Measurements from ENCODE around the gene PLSCR3. TPM values are rescaled to one million over a fixed set of nuclear protein-coding genes. Genes with fewer than 3 reads are reported as not detected.

PLSCR3 gene
- total RNA-seq, 1 experiment from 2014 or later: 43.8 TPM

DNA sequence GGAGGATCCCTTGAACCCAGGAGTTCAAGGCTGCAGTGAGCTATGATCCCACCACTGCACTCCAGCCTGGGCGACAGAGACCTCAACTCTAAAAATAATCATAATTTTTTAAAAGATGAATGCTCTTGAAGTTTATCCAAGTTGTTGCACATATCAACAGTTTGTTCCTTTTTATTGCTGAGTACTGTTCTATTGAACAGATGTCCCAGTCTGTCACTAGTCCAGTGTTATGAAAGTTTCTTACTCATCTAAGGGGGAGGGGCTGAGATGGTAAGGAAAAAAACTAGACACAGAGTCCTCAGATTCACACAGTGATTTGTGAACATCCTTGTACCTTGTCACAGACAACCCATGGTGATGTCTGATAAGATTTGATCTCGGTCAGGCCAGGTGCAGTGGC lies 54.1 kb downstream of the PLSCR3 start (continued):
- no peak for TF ChIP-seq ZBTB33 (IDR thresholded peaks at IDR 0.05; ENCODE audit: extremely low read depth, insufficient replicate concordance, low read length)
- no peak for TF ChIP-seq POLR2A (IDR thresholded peaks at IDR 0.05; ENCODE audit: borderline replicate concordance, extremely low read depth, insufficient read depth, insufficient read length)
- no peak for TF ChIP-seq EZH2 (IDR thresholded peaks at IDR 0.05)
- no peak for TF ChIP-seq FOSL1 (IDR thresholded peaks at IDR 0.05; ENCODE audit: low read depth)
- TF ChIP-seq SP1 (IDR thresholded peaks at IDR 0.05; ENCODE audit: low read depth): no peak

Other genes with a start within 250 kb of the PLSCR3 start
- 1.2 TPM for gene ASGR1, start 215.2 kb downstream of the PLSCR3 start, total RNA-seq (2021; ENCODE audit: unreplicated experiment)
- gene DLG4, start 174.7 kb downstream of the PLSCR3 start, total RNA-seq (2021; ENCODE audit: unreplicated experiment): 15.0 TPM
- gene ACADVL, start 174.6 kb downstream of the PLSCR3 start, total RNA-seq (2021; ENCODE audit: unreplicated experiment): 554 TPM
- gene DVL2, start 160.0 kb downstream of the PLSCR3 start, total RNA-seq (2021; ENCODE audit: unreplicated experiment): 69.7 TPM
- 48.5 TPM for gene PHF23, start 155.1 kb downstream of the PLSCR3 start, total RNA-seq (2021; ENCODE audit: unreplicated experiment)
- gene GABARAP, start 152.1 kb downstream of the PLSCR3 start, total RNA-seq (2021; ENCODE audit: unreplicated experiment): 287 TPM
- gene CTDNEP1, start 142.8 kb downstream of the PLSCR3 start, total RNA-seq (2021; ENCODE audit: unreplicated experiment): 143 TPM
- gene ELP5, start 142.3 kb downstream of the PLSCR3 start, total RNA-seq (2021; ENCODE audit: unreplicated experiment): 81.7 TPM
- gene CLDN7, start 132.0 kb downstream of the PLSCR3 start, total RNA-seq (2021; ENCODE audit: unreplicated experiment): 286 TPM
- gene SLC2A4, start 112.8 kb downstream of the PLSCR3 start, total RNA-seq (2021; ENCODE audit: unreplicated experiment): 2.5 TPM
- gene YBX2, start 99.9 kb downstream of the PLSCR3 start, total RNA-seq (2021; ENCODE audit: unreplicated experiment): 2.3 TPM
- gene EIF5A, start 86.9 kb downstream of the PLSCR3 start, total RNA-seq (2021; ENCODE audit: unreplicated experiment): 1,139 TPM
- gene GPS2, start 79.2 kb downstream of the PLSCR3 start, total RNA-seq (2021; ENCODE audit: unreplicated experiment): 61.3 TPM
- 56.9 TPM for gene NEURL4, start 65.2 kb downstream of the PLSCR3 start, total RNA-seq (2021; ENCODE audit: unreplicated experiment)
- 8.8 TPM for gene ACAP1, start 58.0 kb downstream of the PLSCR3 start, total RNA-seq (2021; ENCODE audit: unreplicated experiment)
- 5.4 TPM for gene KCTD11, start 42.4 kb downstream of the PLSCR3 start, total RNA-seq (2021; ENCODE audit: unreplicated experiment)
- not detected for gene TMEM95, start 39.4 kb downstream of the PLSCR3 start, total RNA-seq (2021; ENCODE audit: unreplicated experiment)
- gene TNK1, start 13.4 kb downstream of the PLSCR3 start, total RNA-seq (2021; ENCODE audit: unreplicated experiment): 16.8 TPM
- 110 TPM for gene TMEM256, start 9.6 kb upstream of the PLSCR3 start, total RNA-seq (2021; ENCODE audit: unreplicated experiment)
- gene NLGN2, start 13.3 kb upstream of the PLSCR3 start, total RNA-seq (2021; ENCODE audit: unreplicated experiment): 60.5 TPM
- gene SPEM1, start 25.8 kb upstream of the PLSCR3 start, total RNA-seq (2021; ENCODE audit: unreplicated experiment): 0.32 TPM
- gene SPEM2, start 31.1 kb upstream of the PLSCR3 start, total RNA-seq (2021; ENCODE audit: unreplicated experiment): not detected
- gene SPEM3, start 34.3 kb upstream of the PLSCR3 start, total RNA-seq (2021; ENCODE audit: unreplicated experiment): not detected
- gene TMEM102, start 40.9 kb upstream of the PLSCR3 start, total RNA-seq (2021; ENCODE audit: unreplicated experiment): 16.4 TPM
- gene FGF11, start 45.0 kb upstream of the PLSCR3 start, total RNA-seq (2021; ENCODE audit: unreplicated experiment): 6.1 TPM
- 10.4 TPM for gene CHRNB1, start 50.5 kb upstream of the PLSCR3 start, total RNA-seq (2021; ENCODE audit: unreplicated experiment)
- 17.1 TPM for gene ZBTB4, start 85.1 kb upstream of the PLSCR3 start, total RNA-seq (2021; ENCODE audit: unreplicated experiment)
- not detected for gene SLC35G6, start 86.9 kb upstream of the PLSCR3 start, total RNA-seq (2021; ENCODE audit: unreplicated experiment)
- gene POLR2A, start 89.8 kb upstream of the PLSCR3 start, total RNA-seq (2021; ENCODE audit: unreplicated experiment): 205 TPM
- gene TNFSF12, start 154.5 kb upstream of the PLSCR3 start, total RNA-seq (2021; ENCODE audit: unreplicated experiment): 12.3 TPM
- gene TNFSF13, start 164.2 kb upstream of the PLSCR3 start, total RNA-seq (2021; ENCODE audit: unreplicated experiment): 0.71 TPM
- gene SENP3, start 167.4 kb upstream of the PLSCR3 start, total RNA-seq (2021; ENCODE audit: unreplicated experiment): 73.8 TPM
- gene CD68, start 185.1 kb upstream of the PLSCR3 start, total RNA-seq (2021; ENCODE audit: unreplicated experiment): 7.0 TPM
- 50.9 TPM for gene MPDU1, start 189.3 kb upstream of the PLSCR3 start, total RNA-seq (2021; ENCODE audit: unreplicated experiment)
- gene SOX15, start 195.6 kb upstream of the PLSCR3 start, total RNA-seq (2021; ENCODE audit: unreplicated experiment): 0.69 TPM
- 49.7 TPM for gene FXR2, start 220.4 kb upstream of the PLSCR3 start, total RNA-seq (2021; ENCODE audit: unreplicated experiment)
- gene SAT2, start 233.3 kb upstream of the PLSCR3 start, total RNA-seq (2021; ENCODE audit: unreplicated experiment): 54.9 TPM
- gene SHBG, start 235.6 kb upstream of the PLSCR3 start, total RNA-seq (2021; ENCODE audit: unreplicated experiment): not detected